ENCODE measurements around the gene RPRML. TPM values are rescaled to one million over a fixed set of nuclear protein-coding genes. Genes with fewer than 3 reads are reported as not detected.

The RPRML gene
- total and polyA plus RNA-seq, 2 donors (not counting 1 experiment from before 2014, with no cell fraction given), result 0.89 TPM; not detected in 1

DNA sequence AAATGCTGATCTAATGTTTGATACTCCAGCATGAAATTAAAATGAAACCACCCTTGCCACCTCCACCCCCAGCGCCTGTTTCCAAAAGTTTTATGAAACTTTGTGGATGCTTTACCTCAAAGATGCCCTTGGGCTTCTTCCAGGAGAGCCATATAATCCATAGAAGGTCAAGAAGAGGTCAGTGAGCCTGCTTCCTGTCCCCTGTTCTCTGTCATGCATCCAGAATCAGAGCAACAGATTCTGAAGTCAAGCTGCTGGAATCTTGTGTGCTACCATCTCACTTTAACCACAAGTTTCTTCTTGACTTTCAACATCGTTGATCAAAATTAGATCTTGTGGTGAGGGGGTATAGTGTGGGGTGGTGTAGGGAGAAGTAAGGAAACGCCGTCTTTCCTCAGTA lies 47.5 kb downstream of the RPRML start:
- Histone ChIP-seq H3K4me3 (ENCODE audit: control extremely low read depth in 1 of 5, extremely low read depth in 1 of 5, insufficient read depth in 1 of 5, low read depth in 2 of 5, low read length in 4 of 5) (no peak overlapping the region), H3K36me3 (replicated peaks in 1 of 2; ENCODE audit: control extremely low read depth in 1 of 2, control insufficient read depth in 1 of 2, extremely low read depth in 1 of 2, insufficient read depth in 2 of 2, low read length in 1 of 2) (peaks cover 0 to 75% of the 10 kb centered on the region in 2 experiments), H3K9ac (ENCODE audit: low read length) (no peak overlapping the region), H3K79me2 (ENCODE audit: control insufficient read depth, insufficient read depth, low read length) (peaks cover 57% of the 10 kb centered on the region), H4K20me1 (ENCODE audit: control insufficient read depth, insufficient read depth, low read length, poor library complexity, severe bottlenecking) (peaks cover 35% of the 10 kb centered on the region), H3K4me1 (ENCODE audit: control insufficient read depth in 2 of 2, insufficient read depth in 2 of 2, low read length in 2 of 2) (no peaks in the 10 kb centered on the region), H3K4me2 (replicated peaks; ENCODE audit: low read depth, low read length, poor library complexity, severe bottlenecking) (no peak overlapping the region), H2AFZ (ENCODE audit: insufficient read depth, low read depth, low read length, poor library complexity, severe bottlenecking) (no peak overlapping the region), H3K27me3 (replicated peaks in 1 of 4; ENCODE audit: control extremely low read depth in 1 of 4, control insufficient read depth in 3 of 4, insufficient read depth in 4 of 4, low read length in 3 of 4) (no peaks in the 10 kb centered on the region), H3K9me3 (ENCODE audit: control extremely low read depth in 1 of 3, control insufficient read depth in 2 of 3, insufficient read depth in 1 of 3, low read length in 2 of 3) (no peaks in the 10 kb centered on the region), H3K27ac (ENCODE audit: low read length in 2 of 2) (no peak overlapping the region)
- DNase-seq, result no peak
- no peaks in the 10 kb centered on the region for H3K9me3 Mint-ChIP-seq (ENCODE audit: insufficient read depth)
- H3K4me3 Mint-ChIP-seq, result no peak overlapping the region
- peaks cover 19% of the 10 kb centered on the region for H3K4me1 Mint-ChIP-seq
- no peak for ATAC-seq (ENCODE audit: low read depth)
- TF ChIP-seq, protein P1, sequence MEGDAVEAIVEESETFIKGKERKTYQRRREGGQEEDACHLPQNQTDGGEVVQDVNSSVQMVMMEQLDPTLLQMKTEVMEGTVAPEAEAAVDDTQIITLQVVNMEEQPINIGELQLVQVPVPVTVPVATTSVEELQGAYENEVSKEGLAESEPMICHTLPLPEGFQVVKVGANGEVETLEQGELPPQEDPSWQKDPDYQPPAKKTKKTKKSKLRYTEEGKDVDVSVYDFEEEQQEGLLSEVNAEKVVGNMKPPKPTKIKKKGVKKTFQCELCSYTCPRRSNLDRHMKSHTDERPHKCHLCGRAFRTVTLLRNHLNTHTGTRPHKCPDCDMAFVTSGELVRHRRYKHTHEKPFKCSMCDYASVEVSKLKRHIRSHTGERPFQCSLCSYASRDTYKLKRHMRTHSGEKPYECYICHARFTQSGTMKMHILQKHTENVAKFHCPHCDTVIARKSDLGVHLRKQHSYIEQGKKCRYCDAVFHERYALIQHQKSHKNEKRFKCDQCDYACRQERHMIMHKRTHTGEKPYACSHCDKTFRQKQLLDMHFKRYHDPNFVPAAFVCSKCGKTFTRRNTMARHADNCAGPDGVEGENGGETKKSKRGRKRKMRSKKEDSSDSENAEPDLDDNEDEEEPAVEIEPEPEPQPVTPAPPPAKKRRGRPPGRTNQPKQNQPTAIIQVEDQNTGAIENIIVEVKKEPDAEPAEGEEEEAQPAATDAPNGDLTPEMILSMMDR (IDR thresholded peaks at IDR 0.05), result no peak
- TF ChIP-seq EZH2 (IDR thresholded peaks at IDR 0.05; ENCODE audit: borderline replicate concordance, insufficient read depth, low read depth, low read length, poor library complexity, severe bottlenecking), result no peak
- WGBS (ENCODE audit: insufficient coverage), result 100% methylated on average over 2 of the region's 4 CpGs
- POLR2A ChIA-PET, result no interaction called here
- intact Hi-C loops (cut with micrococcal nuclease), result no loop called here
- no peak overlapping the region for H3K27ac Mint-ChIP-seq
- H3K27me3 Mint-ChIP-seq, result no peaks in the 10 kb centered on the region
- CTCF ChIA-PET, result interaction anchor here (2.4 kb wide), 1 partner anchor 10 kb away, joined by 14 read pairs; no protein-coding TSS in a partner anchor

DNA sequence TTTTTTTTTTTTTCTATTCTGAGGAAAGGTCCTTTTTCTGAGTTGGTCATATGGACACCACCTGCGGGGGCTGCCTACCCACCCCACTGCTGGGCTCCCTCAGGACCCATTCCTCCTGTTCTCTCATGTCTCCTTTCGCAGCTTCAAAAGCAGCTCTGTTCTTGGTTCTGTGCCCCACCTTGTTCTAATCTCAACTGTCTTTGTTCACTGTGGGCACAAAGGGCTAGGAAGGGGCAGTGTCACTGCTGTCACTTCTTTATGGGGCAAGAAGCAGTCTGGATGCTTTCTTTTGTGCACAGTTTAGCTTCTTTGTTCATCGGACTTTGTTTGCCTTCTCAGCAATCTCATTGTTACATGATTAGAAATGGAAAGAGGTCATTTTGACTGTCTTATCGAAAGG lies 49.0 kb downstream of the RPRML start:
- Histone ChIP-seq H3K9me3 (ENCODE audit: control extremely low read depth in 1 of 3, control insufficient read depth in 2 of 3, insufficient read depth in 1 of 3, low read length in 2 of 3) (no peaks in the 10 kb centered on the region), H3K9ac (ENCODE audit: low read length) (no peak overlapping the region), H3K27ac (ENCODE audit: low read length in 2 of 2) (no peak overlapping the region), H2AFZ (ENCODE audit: insufficient read depth, low read depth, low read length, poor library complexity, severe bottlenecking) (no peak overlapping the region), H3K4me3 (ENCODE audit: control extremely low read depth in 1 of 5, extremely low read depth in 1 of 5, insufficient read depth in 1 of 5, low read depth in 2 of 5, low read length in 4 of 5) (no peak overlapping the region), H3K79me2 (ENCODE audit: control insufficient read depth, insufficient read depth, low read length) (peaks cover 73% of the 10 kb centered on the region), H3K27me3 (replicated peaks in 1 of 4; ENCODE audit: control extremely low read depth in 1 of 4, control insufficient read depth in 3 of 4, insufficient read depth in 4 of 4, low read length in 3 of 4) (no peaks in the 10 kb centered on the region), H3K36me3 (replicated peaks in 1 of 2; ENCODE audit: control extremely low read depth in 1 of 2, control insufficient read depth in 1 of 2, extremely low read depth in 1 of 2, insufficient read depth in 2 of 2, low read length in 1 of 2) (peaks cover 0 to 60% of the 10 kb centered on the region in 2 experiments), H3K4me2 (replicated peaks; ENCODE audit: low read depth, low read length, poor library complexity, severe bottlenecking) (no peak overlapping the region), H3K4me1 (ENCODE audit: control insufficient read depth in 2 of 2, insufficient read depth in 2 of 2, low read length in 2 of 2) (peaks cover 0 to 2% of the 10 kb centered on the region in 2 donors), H4K20me1 (ENCODE audit: control insufficient read depth, insufficient read depth, low read length, poor library complexity, severe bottlenecking) (peaks cover 51% of the 10 kb centered on the region)
- intact Hi-C loops (cut with micrococcal nuclease), result no loop called here
- Mint-ChIP-seq H3K9me3 (ENCODE audit: insufficient read depth) (no peaks in the 10 kb centered on the region), H3K27ac (no peak overlapping the region), H3K27me3 (no peaks in the 10 kb centered on the region), H3K4me3 (no peak overlapping the region), H3K4me1 (peaks cover 33% of the 10 kb centered on the region)
- POLR2A ChIA-PET, result no interaction called here
- TF ChIP-seq, protein P1 (IDR thresholded peaks at IDR 0.05), result no peak
- TF ChIP-seq EZH2 (IDR thresholded peaks at IDR 0.05; ENCODE audit: borderline replicate concordance, insufficient read depth, low read depth, low read length, poor library complexity, severe bottlenecking), result no peak
- DNase-seq (no peak), ATAC-seq (ENCODE audit: low read depth) (no peak)
- WGBS (ENCODE audit: insufficient coverage), result 100% methylated on average over 1 of the region's 4 CpGs
- CTCF ChIA-PET, result interaction anchor here (0.7 to 1.5 kb wide), 2 partner anchors 11 to 735 kb away, joined by 4 to 6 read pairs; no protein-coding TSS in a partner anchor

Data from B cell (primary cell).